Neural progenitor cell (in vitro differentiated cells): ENCODE data around the gene MCRIP1.

Experiments
- EZH2 ChIP-seq: fragments of 200-600 bp; sonication (generic); IDR thresholded peaks from 2 replicates; pipeline ENCODE4 v1.6.1; 2017; ENCODE audit warnings: antibody characterized with exemption, mild to moderate bottlenecking, moderate library complexity
- EZH2phosphoT487 ChIP-seq: fragments of 200-600 bp; sonication (generic); IDR thresholded peaks from 2 replicates; pipeline ENCODE4 v1.6.1; 2017; ENCODE audit warnings: antibody characterized with exemption
- TF ChIP-seq, protein P1 (sequence below): fragments of 200-600 bp; sonication (generic); IDR thresholded peaks from 2 replicates; pipeline ENCODE4 v1.5.1; 2017; ENCODE audit warnings: antibody characterized with exemption, mild to moderate bottlenecking

DNA sequence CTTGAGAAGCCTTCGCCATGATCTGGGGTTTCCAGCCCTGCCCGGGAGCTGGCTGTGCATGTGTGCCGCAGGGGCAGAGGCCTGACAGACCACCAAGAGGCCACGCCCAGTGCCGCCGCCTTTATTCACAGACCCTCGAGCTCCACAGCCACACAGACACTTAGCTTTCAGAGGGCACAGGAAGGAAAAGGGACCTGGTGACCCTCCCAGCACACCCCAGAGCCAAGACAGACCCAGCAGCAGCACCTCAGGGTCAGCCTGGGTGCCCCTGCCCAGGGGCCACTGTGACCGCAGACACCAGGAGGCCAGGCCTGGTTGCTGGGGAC lies 10.8 kb downstream of the MCRIP1 start:
- TF ChIP-seq, protein P1, sequence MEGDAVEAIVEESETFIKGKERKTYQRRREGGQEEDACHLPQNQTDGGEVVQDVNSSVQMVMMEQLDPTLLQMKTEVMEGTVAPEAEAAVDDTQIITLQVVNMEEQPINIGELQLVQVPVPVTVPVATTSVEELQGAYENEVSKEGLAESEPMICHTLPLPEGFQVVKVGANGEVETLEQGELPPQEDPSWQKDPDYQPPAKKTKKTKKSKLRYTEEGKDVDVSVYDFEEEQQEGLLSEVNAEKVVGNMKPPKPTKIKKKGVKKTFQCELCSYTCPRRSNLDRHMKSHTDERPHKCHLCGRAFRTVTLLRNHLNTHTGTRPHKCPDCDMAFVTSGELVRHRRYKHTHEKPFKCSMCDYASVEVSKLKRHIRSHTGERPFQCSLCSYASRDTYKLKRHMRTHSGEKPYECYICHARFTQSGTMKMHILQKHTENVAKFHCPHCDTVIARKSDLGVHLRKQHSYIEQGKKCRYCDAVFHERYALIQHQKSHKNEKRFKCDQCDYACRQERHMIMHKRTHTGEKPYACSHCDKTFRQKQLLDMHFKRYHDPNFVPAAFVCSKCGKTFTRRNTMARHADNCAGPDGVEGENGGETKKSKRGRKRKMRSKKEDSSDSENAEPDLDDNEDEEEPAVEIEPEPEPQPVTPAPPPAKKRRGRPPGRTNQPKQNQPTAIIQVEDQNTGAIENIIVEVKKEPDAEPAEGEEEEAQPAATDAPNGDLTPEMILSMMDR, result no peak
- TF ChIP-seq EZH2phosphoT487 (no peak), EZH2 (no peak)
